GM12878 (cell line): ENCODE measurements around the gene EP400. TPM values are rescaled to one million over a fixed set of nuclear protein-coding genes. Genes with fewer than 3 reads are reported as not detected.

Experiments
- ATAC-seq: fragments of 200-7000 bp; cut with Tn5 transposase; 3 replicates; pipeline ENCODE4 v1.9.1; 2020; ENCODE audit warnings: mild to moderate bottlenecking, moderate library complexity
- BruUV-seq: library from RNA; stranded (reverse); fragments of 400-500 nt; replicated peaks from 2 replicates; lab custom pipeline; 2021; lab: Mats Ljungman, UMichigan
- CTCF ChIA-PET: fragments of 300-600 bp; sonication (Branson Sonifier 250); formaldehyde crosslinking; extraction: SDS; loops from one replicate; lab custom pipeline; 2021; ENCODE audit warnings: inconsistent platforms; lab: Yijun Ruan, JAX
- POLR2A ChIA-PET: fragments of 350-600 bp; formaldehyde crosslinking; extraction: SDS; loops from one replicate; lab custom pipeline; 2021; ENCODE audit warnings: inconsistent platforms; lab: Charles Lee
- RAD21 ChIA-PET: fragments of 300-600 bp; sonication (Branson Sonifier 250); formaldehyde crosslinking; loops from one replicate; lab custom pipeline; 2023; ENCODE audit warnings: antibody characterized with exemption; ENCODE audit not compliant: unreplicated experiment; lab: Charles Lee
- SMC1A ChIA-PET: fragments of 300-600 bp; sonication (Branson Sonifier 250); formaldehyde crosslinking; loops from one replicate; lab custom pipeline; 2023; ENCODE audit not compliant: unreplicated experiment, uncharacterized antibody; lab: Charles Lee
- DNase-seq: peaks from one replicate; pipeline ENCODE4 v3.0.0-alpha.2; 2011; ENCODE audit warnings: low read depth, low spot score
- FAIRE-seq: peaks from 3 replicates; lab custom pipeline; 2011; peaks lifted over from hg19 to GRCh38; lab: Jason Lieb, UNC
- H2AFZ ChIP-seq: 2 replicates; pipeline ENCODE4 v1.6.0; 2011; ENCODE audit warnings: low read depth, low read length, control low read depth; ENCODE audit not compliant: control insufficient read depth
- H3K27ac ChIP-seq: 2 replicates; pipeline ENCODE4 v1.5.1; 2011; ENCODE audit warnings: control low read depth; ENCODE audit not compliant: control insufficient read depth, insufficient read depth
- H3K27me3 ChIP-seq, 2 experiments: replicated peaks in 1 of 2; 2 replicates each; pipeline versions ENCODE4 v1.6.0 to v1.6.1; 2011; ENCODE audit warnings: low read length in 1 of 2; ENCODE audit not compliant: control insufficient read depth in 2 of 2, insufficient read depth in 2 of 2
- H3K36me3 ChIP-seq, 2 experiments: 2 replicates each; pipeline ENCODE4 v1.5.1; 2011; ENCODE audit warnings: low read length in 1 of 2; ENCODE audit not compliant: control insufficient read depth in 2 of 2, insufficient read depth in 2 of 2
- H3K4me1 ChIP-seq: 2 replicates; pipeline ENCODE4 v1.6.1; 2011; ENCODE audit warnings: mild to moderate bottlenecking, low read length, moderate library complexity, mixed read lengths; ENCODE audit not compliant: control insufficient read depth, insufficient read depth
- H3K4me2 ChIP-seq: 2 replicates; pipeline ENCODE4 v1.6.0; 2011; ENCODE audit warnings: control low read depth; ENCODE audit not compliant: control insufficient read depth, insufficient read depth
- H3K4me3 ChIP-seq: fragments of 200-600 bp; sonication (generic); 2 replicates; pipeline ENCODE4 v1.5.1; 2016
- H3K79me2 ChIP-seq: 2 replicates; pipeline ENCODE4 v1.6.0; 2011; ENCODE audit warnings: low read length; ENCODE audit not compliant: control insufficient read depth, insufficient read depth
- H3K9ac ChIP-seq: 2 replicates; pipeline ENCODE4 v1.8.0; 2011; ENCODE audit warnings: low read length, control low read depth, mixed read lengths; ENCODE audit not compliant: control insufficient read depth, insufficient read depth
- H3K9me3 ChIP-seq: replicated peaks from 3 replicates; pipeline ENCODE4 v1.5.1; 2011; ENCODE audit warnings: mild to moderate bottlenecking, low read length; ENCODE audit not compliant: control insufficient read depth, insufficient read depth
- H4K20me1 ChIP-seq: 2 replicates; pipeline ENCODE4 v1.6.0; 2011; ENCODE audit not compliant: control insufficient read depth, insufficient read depth
- ASH2L ChIP-seq: fragments of 300-600, 200-600 bp; sonication (generic); IDR thresholded peaks from 2 replicates; pipeline ENCODE4 v1.6.1; 2017; ENCODE audit warnings: low read depth, mild to moderate bottlenecking, borderline replicate concordance
- CBFB ChIP-seq: IDR thresholded peaks from 2 replicates; pipeline ENCODE4 v1.6.1; 2016; ENCODE audit warnings: antibody characterized with exemption, low read depth
- GABPA ChIP-seq: IDR thresholded peaks from 2 replicates; pipeline ENCODE4 v1.6.1; 2014; ENCODE audit warnings: antibody characterized with exemption, low read depth, mild to moderate bottlenecking, inconsistent platforms
- IKZF1 ChIP-seq: fragments of 450-650 bp; conservative IDR thresholded peaks from 2 replicates; pipeline ENCODE4 v1.6.1; 2017; ENCODE audit warnings: antibody characterized with exemption, mild to moderate bottlenecking
- POLR2A ChIP-seq: IDR thresholded peaks from 2 replicates; pipeline ENCODE4 v1.6.1; 2011; ENCODE audit warnings: low read depth, mild to moderate bottlenecking, low read length
- STAT1 ChIP-seq: fragments of 450-650 bp; conservative IDR thresholded peaks from 2 replicates; pipeline ENCODE4 v1.6.1; 2014; ENCODE audit warnings: antibody characterized with exemption, mild to moderate bottlenecking
- TCF12 ChIP-seq: IDR thresholded peaks from 2 replicates; pipeline ENCODE4 v1.6.1; 2011; ENCODE audit warnings: low read depth, mild to moderate bottlenecking, low read length
- TCF3 ChIP-seq: IDR thresholded peaks from 2 replicates; pipeline ENCODE4 v1.6.1; 2012; ENCODE audit warnings: low read depth, mild to moderate bottlenecking, low read length, borderline replicate concordance; ENCODE audit not compliant: insufficient read depth
- ZNF384 ChIP-seq: IDR thresholded peaks from 2 replicates; pipeline ENCODE4 v1.6.1; 2012; ENCODE audit warnings: low read depth, mild to moderate bottlenecking, low read length, improper control_type of control experiment, borderline replicate concordance
- WGBS: methylation state at CpG from one replicate; pipeline ENCODE4 v1.1.6; 2016; ENCODE audit warnings: low lambda C conversion rate; ENCODE audit not compliant: insufficient replicate concordance, insufficient coverage; ENCODE audit errors: missing lambda C conversion rate; 5-methylcytosine and 5-hydroxymethylcytosine counted together
- in situ Hi-C: fragments of 300-500 bp; cut with MboI; formaldehyde crosslinking; loops from 9 replicates; pipeline ENCODE4 v1.14.3; 2018; ENCODE audit warnings: mixed read lengths
- intact Hi-C: fragments of 100-400 bp; cut with micrococcal nuclease; formaldehyde crosslinking; loops from one replicate; pipeline ENCODE4 v1.14.2; 2022; ENCODE audit not compliant: unreplicated experiment
- polyA plus RNA-seq, 11 experiments: library from polyadenylated mRNA; depleted of rRNA in 4 of 11; unstranded in 6 of 11; stranded (reverse) in 5 of 11; fragments of >200 nt; fragmentation: Nextera tagmentation in 4 of 11; fragmentation: Illumina TruSeq in 1 of 11; extraction: Ambion mirVana in 4 of 11; extraction: Trizol in 1 of 11; gene quantifications; 1 replicate in 1 of 11; 2 replicates in 10 of 11; pipeline versions ENCODE4 v1.2.1 to v1.2.3, GENCODE V29; 2011 to 2016; ENCODE audit warnings: inconsistent platforms in 2 of 11, missing spikeins in 2 of 11, low read depth in 1 of 11
- total RNA-seq, 4 experiments: library from RNA; depleted of rRNA in 3 of 4; stranded (reverse); fragments of >200 nt in 3 of 4; fragmentation: Illumina TruSeq in 1 of 4; extraction: Trizol in 1 of 4; gene quantifications; 2 replicates each; pipeline versions ENCODE4 v1.2.1 to v1.2.3, GENCODE V29; 2013 to 2021
- TF ChIP-seq, protein P1 (sequence below): fragments of 450-650 bp; IDR thresholded peaks from 2 replicates; pipeline ENCODE4 v1.6.1; 2016; ENCODE audit warnings: mild to moderate bottlenecking
- TF ChIP-seq, protein P2 (sequence below): IDR thresholded peaks from 2 replicates; pipeline ENCODE4 v1.6.1; 2012; ENCODE audit warnings: low read depth, low read length, improper control_type of control experiment
- TF ChIP-seq, protein P3 (sequence below): fragments of 450-650 bp; IDR thresholded peaks from 2 replicates; pipeline ENCODE4 v1.6.1; 2017; ENCODE audit warnings: mild to moderate bottlenecking, low read depth, inconsistent platforms; ENCODE audit not compliant: poor library complexity, severe bottlenecking

Gene EP400
- total and polyA plus RNA-seq, 10 of the 15 experiments (the other 5 are each of a cell fraction or from before 2014, with no cell fraction given), result 3.8 to 44.2 (median 8.4) TPM

DNA sequence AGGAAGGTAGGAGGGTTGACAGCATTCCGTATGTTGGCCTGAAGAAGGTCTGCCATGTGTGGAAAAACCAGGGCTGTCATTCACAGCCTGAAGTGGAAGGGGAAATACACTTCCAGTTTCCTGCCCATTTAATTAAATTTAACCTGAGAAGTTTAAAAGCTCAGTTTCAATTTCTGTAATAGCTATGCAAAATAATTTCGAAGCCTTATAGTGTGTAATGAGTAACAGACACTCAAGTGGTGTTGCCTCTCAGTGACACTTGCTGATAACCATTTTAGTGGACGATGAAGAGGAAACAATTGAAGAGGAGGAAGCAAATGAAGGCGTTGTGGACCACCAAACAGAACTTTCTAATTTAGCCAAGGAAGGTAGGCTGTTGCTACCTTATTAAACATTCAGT lies 44.8 kb downstream of the EP400 start:
- POLR2A ChIA-PET, result no interaction called here
- Histone ChIP-seq H3K4me2 (no peak overlapping the region), H3K4me3 (no peak overlapping the region), H3K36me3 (peaks cover 14 to 15% of the 10 kb centered on the region in 2 experiments), H3K27me3 (no peaks in the 10 kb centered on the region), H3K27ac (0 out of 2 replicates have a peak overlapping the region, but pooled peaks have one; percentile 19)
- RAD21 ChIA-PET, result no interaction called here
- 22% methylated on average over 4 of the region's 4 CpGs for WGBS
- FAIRE-seq (no peak), DNase-seq (peak; percentile 3), ATAC-seq (peak; percentile 65)
- in situ Hi-C loops (no loop called here), intact Hi-C loops (no loop called here)
- SMC1A ChIA-PET, result interaction anchor here (1.3 kb wide), 1 partner anchor 77 kb away, joined by 3 read pairs; no protein-coding TSS in a partner anchor
- no peak for TF ChIP-seq POLR2A
- TF ChIP-seq, protein P1, sequence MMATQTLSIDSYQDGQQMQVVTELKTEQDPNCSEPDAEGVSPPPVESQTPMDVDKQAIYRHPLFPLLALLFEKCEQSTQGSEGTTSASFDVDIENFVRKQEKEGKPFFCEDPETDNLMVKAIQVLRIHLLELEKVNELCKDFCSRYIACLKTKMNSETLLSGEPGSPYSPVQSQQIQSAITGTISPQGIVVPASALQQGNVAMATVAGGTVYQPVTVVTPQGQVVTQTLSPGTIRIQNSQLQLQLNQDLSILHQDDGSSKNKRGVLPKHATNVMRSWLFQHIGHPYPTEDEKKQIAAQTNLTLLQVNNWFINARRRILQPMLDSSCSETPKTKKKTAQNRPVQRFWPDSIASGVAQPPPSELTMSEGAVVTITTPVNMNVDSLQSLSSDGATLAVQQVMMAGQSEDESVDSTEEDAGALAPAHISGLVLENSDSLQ, result peak; percentile 72
- TF ChIP-seq, all 136 proteins: peak for 1
- Histone ChIP-seq H2AFZ (no peak overlapping the region), H4K20me1 (no peaks in the 10 kb centered on the region), H3K79me2 (no peaks in the 10 kb centered on the region), H3K9me3 (no peaks in the 10 kb centered on the region; the same call in 2 of the 3 replicates), H3K4me1 (peaks cover 9% of the 10 kb centered on the region), H3K9ac (no peak overlapping the region)
- no TSS peak for BruUV-seq
- CTCF ChIA-PET, result no interaction called here

DNA sequence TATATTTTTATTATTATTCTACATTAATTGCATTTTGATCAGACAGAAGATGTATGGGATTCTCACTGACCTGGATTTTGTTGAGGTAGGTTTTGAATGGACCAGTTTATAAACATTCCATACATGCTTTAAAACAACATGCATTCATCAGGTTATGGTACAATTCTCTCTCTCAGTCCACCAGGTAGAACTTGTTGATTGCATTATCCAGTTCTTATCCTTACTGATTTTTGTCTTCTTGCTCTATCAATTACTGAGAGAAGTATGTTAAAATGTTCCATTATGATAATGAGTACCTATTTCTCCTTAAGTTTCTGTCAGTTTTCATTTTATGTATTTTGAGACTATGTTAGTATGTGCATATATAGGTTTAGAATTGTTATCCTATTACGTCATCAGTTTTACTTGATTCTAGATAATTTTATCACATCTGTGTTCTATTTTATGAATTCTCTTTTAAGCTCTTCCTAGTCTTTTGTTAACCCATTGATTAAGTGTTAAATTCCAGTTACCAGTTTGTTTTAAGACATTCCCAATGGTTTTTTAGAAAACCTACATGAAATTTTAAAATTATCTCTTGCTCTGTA lies 50.6 kb downstream of the EP400 start:
- H3K4me2 ChIP-seq, result no peak overlapping the region
- POLR2A ChIA-PET, result interaction anchor here (0.7 kb wide), 1 partner anchor 8 kb away, joined by 4 read pairs; no protein-coding TSS in a partner anchor
- no peaks in the 10 kb centered on the region for H3K79me2 ChIP-seq
- RAD21 ChIA-PET, result no interaction called here
- H2AFZ ChIP-seq, result no peak overlapping the region
- H3K36me3 ChIP-seq, result peaks cover under 1 to 9% of the 10 kb centered on the region in 2 experiments; a peak in 3 of 4 replicates
- no TSS peak for BruUV-seq
- in situ Hi-C loops, result no loop called here
- H4K20me1 ChIP-seq, result no peaks in the 10 kb centered on the region
- H3K27me3 ChIP-seq, result no peaks in the 10 kb centered on the region
- DNase-seq, result no peak
- 94% methylated on average over 1 of the region's 1 CpG for WGBS
- FAIRE-seq, result no peak
- intact Hi-C loops, result loop anchor here (5.0 kb wide), 2 partner anchors 163 to 1083 kb away; no protein-coding TSS in a partner anchor
- ATAC-seq, result no peak
- SMC1A ChIA-PET, result no interaction called here
- H3K4me3 ChIP-seq, result no peak overlapping the region
- no peaks in the 10 kb centered on the region for H3K4me1 ChIP-seq
- H3K27ac ChIP-seq, result no peak overlapping the region
- CTCF ChIA-PET, result interaction anchor here (0.8 kb wide), 2 partner anchors 16 to 164 kb away, joined by 3 to 4 read pairs; no protein-coding TSS in a partner anchor
- no peak overlapping the region for H3K9ac ChIP-seq
- no peaks in the 10 kb centered on the region for H3K9me3 ChIP-seq
- TF ChIP-seq STAT1 (no peak), TCF3 (no peak), ZNF384 (no peak), CBFB (no peak), GABPA (no peak), ASH2L (no peak), IKZF1 (no peak), TCF12 (no peak)
- TF ChIP-seq, protein P2, sequence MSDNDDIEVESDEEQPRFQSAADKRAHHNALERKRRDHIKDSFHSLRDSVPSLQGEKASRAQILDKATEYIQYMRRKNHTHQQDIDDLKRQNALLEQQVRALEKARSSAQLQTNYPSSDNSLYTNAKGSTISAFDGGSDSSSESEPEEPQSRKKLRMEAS, result no peak
- TF ChIP-seq, protein P3, sequence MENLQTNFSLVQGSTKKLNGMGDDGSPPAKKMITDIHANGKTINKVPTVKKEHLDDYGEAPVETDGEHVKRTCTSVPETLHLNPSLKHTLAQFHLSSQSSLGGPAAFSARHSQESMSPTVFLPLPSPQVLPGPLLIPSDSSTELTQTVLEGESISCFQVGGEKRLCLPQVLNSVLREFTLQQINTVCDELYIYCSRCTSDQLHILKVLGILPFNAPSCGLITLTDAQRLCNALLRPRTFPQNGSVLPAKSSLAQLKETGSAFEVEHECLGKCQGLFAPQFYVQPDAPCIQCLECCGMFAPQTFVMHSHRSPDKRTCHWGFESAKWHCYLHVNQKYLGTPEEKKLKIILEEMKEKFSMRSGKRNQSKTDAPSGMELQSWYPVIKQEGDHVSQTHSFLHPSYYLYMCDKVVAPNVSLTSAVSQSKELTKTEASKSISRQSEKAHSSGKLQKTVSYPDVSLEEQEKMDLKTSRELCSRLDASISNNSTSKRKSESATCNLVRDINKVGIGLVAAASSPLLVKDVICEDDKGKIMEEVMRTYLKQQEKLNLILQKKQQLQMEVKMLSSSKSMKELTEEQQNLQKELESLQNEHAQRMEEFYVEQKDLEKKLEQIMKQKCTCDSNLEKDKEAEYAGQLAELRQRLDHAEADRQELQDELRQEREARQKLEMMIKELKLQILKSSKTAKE, result no peak
